H54 (cell line): ENCODE measurements around the gene GALNT16.

Experiments used
- DNase-seq: peaks from one replicate; pipeline ENCODE4 v3.0.0; 2011; ENCODE audit warnings: low spot score, mixed read lengths; ENCODE audit not compliant: insufficient read length
- FAIRE-seq: peaks from 3 replicates; lab custom pipeline; 2011; peaks lifted over from hg19 to GRCh38; lab: Jason Lieb, UNC
- POLR2A ChIP-seq: IDR thresholded peaks from 2 replicates; pipeline ENCODE4 v1.6.1; 2011; ENCODE audit warnings: low read depth, mild to moderate bottlenecking, low read length

Gene GALNT16

DNA sequence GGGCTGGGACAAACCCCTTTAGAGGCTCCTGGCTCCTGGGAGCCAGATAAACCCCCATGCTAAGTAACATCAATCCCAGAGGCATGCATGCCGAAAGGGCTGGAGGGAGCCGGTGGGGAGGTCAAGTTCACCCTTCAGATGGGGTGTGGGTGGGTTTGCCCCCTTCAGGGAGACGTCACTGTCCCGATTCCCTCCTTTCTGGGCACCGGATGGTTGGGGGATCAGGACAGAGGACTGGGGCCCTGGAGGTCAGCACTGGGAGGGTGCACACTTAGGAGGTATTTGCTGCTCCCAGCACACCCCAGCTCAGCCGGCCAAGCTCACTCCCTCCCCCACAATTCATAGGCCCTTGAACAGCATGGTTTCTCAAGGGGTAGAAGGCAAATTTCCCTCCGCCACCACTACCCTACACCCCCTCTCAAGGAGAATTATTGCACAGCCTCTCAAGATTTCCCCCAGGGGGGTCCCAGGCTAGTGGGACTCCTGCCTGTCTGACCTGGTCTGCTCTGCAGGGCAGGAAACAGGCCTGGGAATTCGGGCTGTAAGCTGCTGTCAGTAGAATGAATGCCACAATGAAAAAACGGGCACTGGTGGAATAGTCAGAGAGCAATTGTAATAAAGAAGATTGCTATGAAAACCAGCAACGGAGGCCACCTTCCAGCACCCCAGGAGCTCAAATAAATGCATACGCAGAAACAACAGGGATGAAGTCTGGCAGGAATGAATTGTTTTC lies 63.5 kb downstream of the GALNT16 start:
- FAIRE-seq (no peak), DNase-seq (no peak)
- no peak for TF ChIP-seq POLR2A

DNA sequence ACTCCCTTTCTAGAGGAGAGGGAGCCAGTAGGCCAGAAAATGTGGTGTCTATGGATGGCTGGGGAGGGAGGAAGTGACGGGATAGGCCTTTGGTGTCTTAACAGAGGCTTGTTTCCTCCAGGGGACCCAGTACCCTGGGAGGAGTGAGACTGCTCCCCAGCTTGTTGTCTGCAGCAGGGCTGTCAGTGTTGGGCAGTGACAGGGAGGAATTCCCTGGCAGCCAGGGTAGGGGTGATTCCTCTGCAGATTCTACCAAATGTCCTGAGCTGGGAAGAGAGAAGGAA lies 64.0 kb downstream of the GALNT16 start:
- FAIRE-seq (no peak), DNase-seq (no peak)
- no peak for TF ChIP-seq POLR2A

DNA sequence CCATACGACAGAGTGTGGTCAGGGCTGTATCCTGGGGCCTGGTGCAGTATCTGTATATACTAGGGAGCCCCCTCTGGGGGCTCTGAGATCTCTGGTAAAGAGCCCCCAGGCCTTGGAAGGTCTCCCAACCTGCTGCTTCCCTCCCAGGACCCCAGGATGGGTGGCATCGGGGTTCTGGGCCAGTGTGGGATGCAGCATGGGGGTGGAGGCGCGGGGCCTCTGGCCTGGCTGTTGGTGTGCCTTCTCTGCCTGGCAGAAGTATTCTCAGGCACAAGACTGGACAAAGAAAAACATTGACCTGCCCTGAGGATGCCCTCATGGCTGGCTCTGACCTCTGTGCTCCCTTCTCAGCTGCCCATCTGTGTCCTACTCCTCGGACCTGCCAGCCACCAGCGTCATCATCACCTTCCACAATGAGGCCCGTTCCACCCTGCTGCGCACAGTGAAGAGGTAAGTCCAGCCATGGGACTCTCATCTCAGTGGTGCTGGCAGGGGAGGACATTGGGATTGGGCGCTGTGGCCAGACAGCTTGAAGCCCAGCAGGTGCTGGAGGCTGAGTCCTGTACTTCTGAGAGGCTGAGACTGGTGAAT lies 64.5 kb downstream of the GALNT16 start:
- DNase-seq (no peak), FAIRE-seq (no peak)
- TF ChIP-seq POLR2A: no peak

DNA sequence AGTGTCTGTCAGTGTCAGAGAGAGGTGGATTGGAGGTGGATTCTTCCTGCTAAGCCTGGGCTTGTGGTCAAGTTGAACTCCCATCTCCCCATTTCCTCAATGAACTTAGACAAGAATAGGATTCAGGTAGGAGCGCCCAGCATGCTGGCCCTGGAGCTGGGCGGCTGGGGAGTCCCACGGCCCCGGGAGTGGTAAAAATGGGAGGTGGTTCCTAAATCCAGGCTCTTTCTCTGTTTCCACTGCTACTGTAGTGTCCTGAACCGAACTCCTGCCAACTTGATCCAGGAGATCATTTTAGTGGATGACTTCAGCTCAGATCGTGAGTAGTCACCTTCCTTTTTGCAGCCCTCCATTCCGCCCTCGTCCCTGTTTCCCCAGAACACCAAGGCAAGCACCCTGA lies 65.1 kb downstream of the GALNT16 start:
- DNase-seq: no peak
- no peak for FAIRE-seq
- TF ChIP-seq POLR2A: no peak

DNA sequence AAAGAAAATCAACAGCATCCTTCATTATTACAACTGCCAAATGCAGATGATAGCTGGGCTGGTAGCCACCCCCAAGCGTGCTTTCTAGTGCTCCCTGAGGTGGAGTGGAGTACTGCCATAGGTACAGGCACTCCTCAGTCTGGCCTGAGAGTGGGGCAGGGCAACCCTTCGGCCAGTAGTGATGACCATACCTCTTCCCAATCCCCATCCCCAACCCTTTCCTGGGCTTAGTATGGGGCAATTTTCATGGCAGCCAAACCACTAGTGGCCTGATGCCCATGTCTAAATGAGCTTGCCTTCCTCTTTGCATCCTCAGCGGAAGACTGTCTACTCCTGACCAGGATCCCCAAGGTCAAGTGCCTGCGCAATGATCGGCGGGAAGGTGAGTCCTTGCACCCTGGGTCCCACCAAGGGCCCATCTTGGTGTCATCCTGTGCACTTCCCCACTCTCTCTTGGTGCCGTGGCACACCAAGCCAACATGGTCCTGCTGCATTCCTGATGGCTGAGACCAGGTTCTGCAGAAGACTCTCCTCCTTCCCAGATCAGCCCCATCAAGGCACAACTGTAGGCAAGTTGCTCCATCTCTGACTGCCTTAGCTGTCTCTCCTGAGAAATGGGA lies 65.8 kb downstream of the GALNT16 start:
- FAIRE-seq: no peak
- no peak for DNase-seq

DNA sequence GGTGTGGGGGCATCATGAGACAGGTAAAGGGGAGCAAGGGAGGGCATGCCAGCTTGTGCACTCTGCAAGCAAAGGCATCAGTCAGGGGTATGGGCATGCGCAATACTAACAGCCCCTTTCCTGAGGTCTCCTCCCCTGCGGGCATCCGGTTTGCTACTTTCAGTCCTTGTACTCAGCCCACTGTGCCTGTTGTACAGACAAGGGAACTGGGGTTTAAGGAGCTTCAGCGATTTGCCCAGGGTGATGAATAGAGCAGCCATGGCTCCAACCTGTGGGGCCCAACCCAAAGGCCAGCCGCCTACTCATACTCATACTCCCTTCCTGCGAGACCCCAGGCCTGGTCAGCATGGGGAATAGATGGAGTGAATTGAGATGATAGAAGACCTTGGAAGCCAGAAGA lies 66.7 kb downstream of the GALNT16 start:
- FAIRE-seq (no peak), DNase-seq (no peak)
- no peak for TF ChIP-seq POLR2A

More for the DNA sequence above, 65.8 kb downstream of the GALNT16 start:
- TF ChIP-seq POLR2A: no peak

DNA sequence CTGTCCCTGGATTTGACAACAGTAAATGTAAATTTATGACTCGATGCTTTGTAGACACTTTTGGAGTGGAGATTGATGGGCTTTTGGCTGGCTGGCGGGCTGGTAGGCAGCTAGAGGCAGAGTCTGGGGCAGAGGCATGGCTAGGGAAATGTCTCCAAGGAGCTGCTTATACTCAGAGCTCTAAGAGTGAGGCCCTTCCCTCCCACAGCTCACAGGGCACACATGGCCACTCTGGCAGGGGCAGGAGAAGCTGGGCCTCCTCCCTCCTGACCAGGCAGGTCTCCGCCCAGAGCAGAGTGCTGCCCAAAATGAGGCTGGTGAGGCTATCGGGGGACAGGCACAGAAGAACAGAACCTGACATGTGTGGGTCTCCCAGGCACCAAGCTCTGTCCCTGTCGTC lies 67.5 kb downstream of the GALNT16 start:
- DNase-seq: no peak
- no peak for FAIRE-seq
- TF ChIP-seq POLR2A: no peak

DNA sequence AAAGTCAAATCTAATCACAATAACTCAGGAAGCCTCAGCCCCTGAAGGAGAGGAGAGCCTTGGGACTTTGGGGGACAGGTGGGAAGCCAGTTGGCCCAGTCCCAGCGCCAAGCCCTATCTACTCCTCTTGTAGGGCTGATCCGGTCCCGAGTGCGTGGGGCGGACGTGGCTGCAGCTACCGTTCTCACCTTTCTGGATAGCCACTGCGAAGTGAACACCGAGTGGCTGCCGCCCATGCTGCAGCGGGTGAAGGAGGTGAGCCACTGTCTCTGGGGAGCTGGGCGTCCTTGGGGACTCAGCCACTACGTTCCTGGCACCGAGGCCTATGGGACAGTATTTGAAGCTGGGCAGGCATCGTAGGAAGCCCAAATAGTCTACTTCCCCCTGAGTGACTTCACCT lies 68.4 kb downstream of the GALNT16 start:
- TF ChIP-seq POLR2A: no peak
- no peak for DNase-seq
- no peak for FAIRE-seq

DNA sequence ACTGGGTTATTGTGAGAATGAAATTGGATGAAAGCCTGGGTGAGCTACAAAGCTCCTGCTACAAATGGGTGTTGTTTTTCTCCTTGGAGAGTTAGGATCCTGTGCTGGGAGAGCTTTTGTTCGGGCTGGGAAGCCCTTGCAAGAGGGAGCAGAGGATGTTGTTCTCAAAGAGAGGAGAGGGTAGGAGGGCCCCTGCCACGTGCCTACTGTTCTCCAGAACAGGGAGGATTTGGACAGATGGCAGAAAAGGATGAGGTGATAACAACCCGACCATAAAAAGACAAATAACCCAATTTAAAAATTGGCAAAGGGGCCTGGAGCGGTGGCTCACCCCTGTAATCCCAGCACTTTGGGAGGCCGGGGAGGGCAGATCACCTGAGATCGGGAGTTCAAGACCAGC lies 68.8 kb downstream of the GALNT16 start:
- FAIRE-seq (no peak), DNase-seq (no peak)
- TF ChIP-seq POLR2A: no peak

DNA sequence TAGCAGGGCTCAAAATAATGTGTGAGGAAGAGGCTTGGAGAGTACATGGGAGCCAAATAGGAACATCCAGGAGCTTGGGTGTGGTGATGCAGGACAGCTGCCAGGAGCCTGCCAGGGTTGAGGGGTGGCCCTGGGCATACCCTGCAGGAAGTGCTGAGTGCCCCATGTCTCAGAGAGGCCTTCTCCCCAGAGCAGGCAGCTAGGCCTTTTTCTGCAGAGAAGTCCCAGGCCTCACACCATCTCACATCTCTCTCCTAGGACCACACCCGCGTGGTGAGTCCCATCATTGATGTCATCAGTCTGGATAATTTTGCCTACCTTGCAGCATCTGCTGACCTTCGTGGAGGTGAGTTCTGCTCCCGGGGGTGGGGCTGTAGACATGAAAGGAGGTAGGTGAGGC lies 71.2 kb downstream of the GALNT16 start:
- TF ChIP-seq POLR2A: no peak
- no peak for FAIRE-seq
- no peak for DNase-seq

DNA sequence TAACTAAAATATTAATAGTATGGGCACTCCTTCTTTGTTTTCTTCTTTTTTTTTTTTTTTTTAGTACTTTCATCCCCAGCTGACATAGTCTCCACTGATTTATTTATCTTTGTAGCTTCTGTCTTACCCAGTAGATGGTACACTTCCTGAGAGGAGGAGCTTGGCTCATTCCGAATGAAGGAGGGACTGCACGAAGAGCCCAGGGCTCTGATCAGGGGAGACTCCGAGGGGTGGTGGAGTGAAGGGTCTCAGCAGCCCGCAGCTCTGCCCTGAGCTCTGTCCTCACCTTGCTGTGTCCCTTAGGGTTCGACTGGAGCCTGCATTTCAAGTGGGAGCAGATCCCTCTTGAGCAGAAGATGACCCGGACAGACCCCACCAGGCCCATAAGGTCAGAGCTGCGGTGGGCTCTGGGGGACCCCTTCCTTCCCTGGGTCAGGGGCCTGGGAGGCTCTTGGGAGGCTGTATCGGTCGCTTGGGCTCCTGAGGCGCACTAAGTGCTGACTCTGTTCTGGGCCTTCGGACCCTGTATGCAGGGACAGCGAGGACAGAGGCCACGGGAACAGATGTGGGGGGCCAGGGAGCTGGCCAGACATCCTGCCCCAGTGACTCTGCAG lies 72.9 kb downstream of the GALNT16 start:
- DNase-seq (no peak), FAIRE-seq (no peak)
- no peak for TF ChIP-seq POLR2A

DNA sequence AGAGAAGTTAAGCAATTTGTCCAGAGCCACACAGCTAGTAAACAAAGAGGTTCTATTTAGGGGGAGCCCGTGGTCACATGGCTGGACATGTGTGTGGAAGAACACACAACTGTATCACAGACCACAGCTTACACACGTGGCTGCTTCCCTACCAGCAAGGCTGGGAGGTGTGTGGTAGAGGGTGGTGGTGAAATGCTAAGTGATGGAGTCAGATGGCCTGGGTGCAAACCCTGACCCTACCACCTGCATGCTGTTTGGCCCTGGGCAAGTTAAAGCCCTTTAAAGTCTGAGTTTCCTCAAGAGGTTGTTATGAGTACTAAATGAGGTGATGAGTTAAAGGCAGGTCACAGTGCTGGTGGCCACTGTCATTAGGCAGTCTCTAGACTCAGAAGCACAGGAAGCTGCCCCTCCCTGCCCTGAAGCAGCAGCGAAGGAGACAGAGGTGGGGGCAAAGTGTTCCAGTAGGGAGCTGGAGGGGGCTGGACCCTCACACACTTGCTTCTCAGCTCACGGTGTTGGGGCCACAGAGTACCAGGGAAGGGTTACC lies 73.9 kb downstream of the GALNT16 start:
- no peak for TF ChIP-seq POLR2A
- FAIRE-seq: no peak
- no peak for DNase-seq

DNA sequence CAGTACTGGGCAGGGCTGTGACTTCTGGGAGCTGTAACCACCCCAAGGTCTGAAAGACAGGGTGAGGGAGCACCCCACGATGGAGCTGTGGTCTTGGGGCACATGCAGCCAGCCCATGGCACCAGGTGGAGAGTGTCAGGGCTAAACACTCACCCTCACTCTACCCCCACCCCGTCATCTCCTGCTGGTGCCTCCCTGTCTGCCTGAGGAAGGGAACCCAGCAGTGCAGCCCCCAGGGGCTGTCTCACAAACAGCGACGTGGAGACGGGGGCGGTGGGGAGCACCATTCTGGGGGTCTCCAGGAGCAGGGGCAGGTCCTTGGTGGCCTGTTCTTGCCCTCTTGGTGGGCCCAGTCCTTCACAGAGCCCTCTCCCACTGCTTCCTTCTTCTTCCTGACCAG lies 74.6 kb downstream of the GALNT16 start:
- FAIRE-seq: no peak
- TF ChIP-seq POLR2A: no peak
- DNase-seq: no peak

DNA sequence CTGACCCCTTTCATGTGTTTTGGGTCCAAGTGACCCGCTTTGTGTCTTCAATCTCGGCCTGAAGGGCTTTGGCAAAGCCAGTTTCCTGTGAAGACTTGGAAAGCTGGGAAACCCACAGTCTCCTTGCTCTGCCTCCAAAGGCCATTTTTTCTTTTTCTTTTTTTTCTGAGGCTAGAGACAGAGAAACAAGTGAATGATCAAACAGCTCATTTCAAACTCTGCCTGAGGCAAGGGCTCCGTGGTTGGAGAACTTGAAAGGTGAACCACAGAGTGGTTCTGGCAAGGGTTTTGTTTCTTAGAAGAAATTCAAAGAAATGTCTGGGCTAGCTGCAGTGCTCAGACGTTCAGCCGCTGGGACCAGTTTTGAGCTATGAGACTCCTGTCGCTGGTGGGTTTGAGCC lies 75.4 kb downstream of the GALNT16 start:
- FAIRE-seq (no peak), DNase-seq (no peak)
- no peak for TF ChIP-seq POLR2A
